GM12878 (cell line): ENCODE data around the gene U2AF2. TPM values are rescaled to one million over a fixed set of nuclear protein-coding genes. Genes with fewer than 3 reads are reported as not detected.

ENCODE experiments used
- BHLHE40 ChIP-seq, 2 experiments: fragments of 450-650 bp in 1 of 2; IDR thresholded peaks; 2 replicates each; pipeline ENCODE4 v1.6.1; 2011 to 2017; ENCODE audit warnings: low read depth in 2 of 2, borderline replicate concordance in 1 of 2, improper control_type of control experiment in 1 of 2, low read length in 1 of 2, mild to moderate bottlenecking in 1 of 2
- CBX3 ChIP-seq: fragments of 200-600 bp; sonication (generic); IDR thresholded peaks from 2 replicates; pipeline ENCODE4 v1.6.1; 2016; ENCODE audit warnings: low read depth, borderline replicate concordance
- CBX5 ChIP-seq: sonication (generic); IDR thresholded peaks from 2 replicates; pipeline ENCODE4 v1.6.1; 2016; ENCODE audit warnings: low read depth, moderate library complexity, mild to moderate bottlenecking, inconsistent platforms
- ETV6 ChIP-seq, 2 experiments: fragments of 450-650 bp in 1 of 2; IDR thresholded peaks in 1 of 2; conservative IDR thresholded peaks in 1 of 2; 2 replicates each; pipeline ENCODE4 v1.6.1; 2014; ENCODE audit warnings: antibody characterized with exemption in 1 of 2, borderline replicate concordance in 1 of 2, low read depth in 1 of 2, mild to moderate bottlenecking in 1 of 2, moderate library complexity in 1 of 2
- FOS ChIP-seq: IDR thresholded peaks from 3 replicates; pipeline ENCODE4 v1.6.1; 2011; ENCODE audit warnings: borderline replicate concordance; ENCODE audit not compliant: insufficient read length; ENCODE audit errors: extremely low read depth
- FOXK2 ChIP-seq: fragments of 450-650 bp; IDR thresholded peaks from 2 replicates; pipeline ENCODE4 v1.6.1; 2017; ENCODE audit warnings: mild to moderate bottlenecking, moderate library complexity
- KDM1A ChIP-seq: fragments of 200-600 bp; sonication (generic); IDR thresholded peaks from 2 replicates; pipeline ENCODE4 v1.6.1; 2016; ENCODE audit warnings: borderline replicate concordance
- MTA2 ChIP-seq: fragments of 450-650 bp; IDR thresholded peaks from 2 replicates; pipeline ENCODE4 v1.6.1; 2016; ENCODE audit warnings: low read depth, mild to moderate bottlenecking, moderate library complexity
- MTA3 ChIP-seq: IDR thresholded peaks from 2 replicates; pipeline ENCODE4 v1.6.1; 2012; ENCODE audit warnings: low read length, inconsistent platforms, borderline replicate concordance
- MXI1 ChIP-seq: fragments of 150-350 bp; IDR thresholded peaks from 2 replicates; pipeline ENCODE4 v1.6.1; 2011; ENCODE audit warnings: low read depth, mild to moderate bottlenecking, inconsistent platforms, low read length, improper control_type of control experiment
- NR2C1 ChIP-seq: fragments of 450-650 bp; IDR thresholded peaks from 2 replicates; pipeline ENCODE4 v1.6.1; 2017; ENCODE audit warnings: antibody characterized with exemption, mild to moderate bottlenecking, moderate library complexity
- PAX8 ChIP-seq: fragments of 450-650 bp; IDR thresholded peaks from 2 replicates; pipeline ENCODE4 v1.6.1; 2017; ENCODE audit warnings: mild to moderate bottlenecking, moderate library complexity
- RAD21 ChIP-seq: IDR thresholded peaks from 2 replicates; pipeline ENCODE4 v1.6.1; 2011; ENCODE audit warnings: mild to moderate bottlenecking, low read depth, low read length, moderate library complexity; ENCODE audit not compliant: insufficient read depth
- SIN3A ChIP-seq: IDR thresholded peaks from 2 replicates; pipeline ENCODE4 v1.6.1; 2012; ENCODE audit warnings: low read depth, low read length, improper control_type of control experiment
- SREBF1 ChIP-seq: IDR thresholded peaks from 2 replicates; pipeline ENCODE4 v1.6.1; 2012; ENCODE audit warnings: mild to moderate bottlenecking, low read length
- TARDBP ChIP-seq: IDR thresholded peaks from 2 replicates; pipeline ENCODE4 v1.6.1; 2016; ENCODE audit warnings: borderline replicate concordance
- TCF12 ChIP-seq: IDR thresholded peaks from 2 replicates; pipeline ENCODE4 v1.6.1; 2011; ENCODE audit warnings: low read depth, mild to moderate bottlenecking, low read length
- YY1 ChIP-seq: IDR thresholded peaks from 2 replicates; pipeline ENCODE4 v1.6.1; 2011; ENCODE audit warnings: low read depth, mild to moderate bottlenecking, low read length
- ZBED1 ChIP-seq: IDR thresholded peaks from 2 replicates; pipeline ENCODE4 v1.6.1; 2016; ENCODE audit warnings: borderline replicate concordance
- ZNF622 ChIP-seq: fragments of 450-650 bp; IDR thresholded peaks from 2 replicates; pipeline ENCODE4 v1.6.1; 2017; ENCODE audit warnings: mild to moderate bottlenecking, inconsistent platforms
- ZSCAN29 ChIP-seq: fragments of 450-650 bp; IDR thresholded peaks from 2 replicates; pipeline ENCODE4 v1.6.1; 2017; ENCODE audit warnings: mild to moderate bottlenecking, moderate library complexity
- polyA plus RNA-seq, 11 experiments: library from polyadenylated mRNA; depleted of rRNA in 4 of 11; unstranded in 6 of 11; stranded (reverse) in 5 of 11; fragments of >200 nt; fragmentation: Nextera tagmentation in 4 of 11; fragmentation: Illumina TruSeq in 1 of 11; extraction: Ambion mirVana in 4 of 11; extraction: Trizol in 1 of 11; gene quantifications; 1 replicate in 1 of 11; 2 replicates in 10 of 11; pipeline versions ENCODE4 v1.2.1 to v1.2.3, GENCODE V29; 2011 to 2016; ENCODE audit warnings: inconsistent platforms in 2 of 11, missing spikeins in 2 of 11, low read depth in 1 of 11
- total RNA-seq, 4 experiments: library from RNA; depleted of rRNA in 3 of 4; stranded (reverse); fragments of >200 nt in 3 of 4; fragmentation: Illumina TruSeq in 1 of 4; extraction: Trizol in 1 of 4; gene quantifications; 2 replicates each; pipeline versions ENCODE4 v1.2.1 to v1.2.3, GENCODE V29; 2013 to 2021
- TF ChIP-seq, protein P1 (sequence below): IDR thresholded peaks from 2 replicates; pipeline ENCODE4 v1.6.1; 2011; ENCODE audit warnings: mild to moderate bottlenecking, low read depth, low read length, moderate library complexity; ENCODE audit not compliant: insufficient replicate concordance
- TF ChIP-seq, protein P2 (sequence below): fragments of 450-650 bp; IDR thresholded peaks from 2 replicates; pipeline ENCODE4 v1.6.1; 2016; ENCODE audit warnings: mild to moderate bottlenecking, moderate library complexity, borderline replicate concordance
- TF ChIP-seq, protein P3 (sequence below), 3 experiments: IDR thresholded peaks in 2 of 3; conservative IDR thresholded peaks in 1 of 3; 2 replicates each; pipeline ENCODE4 v1.5.1; 2011; ENCODE audit warnings: low read depth in 3 of 3, low read length in 3 of 3, mild to moderate bottlenecking in 3 of 3, control low read depth in 2 of 3, moderate library complexity in 2 of 3, inconsistent platforms in 1 of 3, mixed read lengths in 1 of 3; ENCODE audit not compliant: control insufficient read depth in 2 of 3, insufficient read depth in 1 of 3; ENCODE audit errors: extremely low read depth in 1 of 3

The U2AF2 gene
- total and polyA plus RNA-seq, 10 of the 15 experiments (the other 5 are each of a cell fraction or from before 2014, with no cell fraction given): 3.0 to 338 (median 130) TPM

DNA sequence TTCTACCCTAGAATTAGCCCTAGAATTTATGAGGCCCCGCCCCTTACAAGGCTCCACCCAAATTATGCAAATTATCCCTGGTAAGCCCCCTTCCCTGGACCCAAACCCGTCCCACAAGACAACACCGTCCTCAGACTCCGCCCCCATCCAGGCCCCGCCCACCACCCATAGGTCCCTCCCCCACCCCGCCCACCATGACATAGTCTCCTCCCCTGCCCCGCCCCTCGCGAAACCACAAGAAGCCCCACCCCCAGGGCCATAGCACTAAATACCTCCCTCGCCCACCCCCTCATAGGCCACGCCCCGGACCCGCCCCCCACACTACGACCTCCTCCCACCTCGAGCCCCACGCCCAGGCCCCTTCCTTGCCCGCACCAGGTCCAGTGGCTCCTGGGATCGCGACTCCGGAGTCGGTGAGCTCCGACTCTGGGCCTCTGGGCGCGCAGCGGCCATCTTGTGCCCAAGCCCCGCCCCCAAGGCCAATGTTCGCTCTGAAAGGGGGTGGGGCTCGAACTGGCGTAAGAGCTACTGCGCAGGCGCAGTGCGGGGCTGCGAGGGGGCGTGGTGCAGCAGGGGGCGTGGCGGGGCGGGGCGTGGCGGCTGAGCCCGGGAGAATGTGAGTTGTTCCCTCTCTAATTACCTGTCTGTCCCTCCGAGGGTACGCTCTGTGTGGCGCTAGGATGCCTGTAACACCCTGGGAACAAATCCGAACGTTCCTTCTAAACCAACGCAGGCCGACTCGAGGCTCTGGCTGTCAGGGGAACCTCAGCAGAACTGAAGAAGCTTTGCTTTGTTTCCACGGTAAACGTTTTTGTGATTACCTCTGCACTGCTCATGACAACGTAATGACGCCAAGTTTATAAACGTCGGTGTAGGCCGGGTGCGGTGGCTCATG is 30.5 kb upstream of the U2AF2 start, which contains the start of gene ZNF784 (continued):
- TF ChIP-seq ETV6 (conservative IDR thresholded peaks at IDR 0.05 in 1 of 2, IDR thresholded peaks at IDR 0.05 in 1 of 2; ENCODE audit: borderline replicate concordance in 1 of 2, low read depth in 1 of 2): no peak
- TF ChIP-seq, protein P1, sequence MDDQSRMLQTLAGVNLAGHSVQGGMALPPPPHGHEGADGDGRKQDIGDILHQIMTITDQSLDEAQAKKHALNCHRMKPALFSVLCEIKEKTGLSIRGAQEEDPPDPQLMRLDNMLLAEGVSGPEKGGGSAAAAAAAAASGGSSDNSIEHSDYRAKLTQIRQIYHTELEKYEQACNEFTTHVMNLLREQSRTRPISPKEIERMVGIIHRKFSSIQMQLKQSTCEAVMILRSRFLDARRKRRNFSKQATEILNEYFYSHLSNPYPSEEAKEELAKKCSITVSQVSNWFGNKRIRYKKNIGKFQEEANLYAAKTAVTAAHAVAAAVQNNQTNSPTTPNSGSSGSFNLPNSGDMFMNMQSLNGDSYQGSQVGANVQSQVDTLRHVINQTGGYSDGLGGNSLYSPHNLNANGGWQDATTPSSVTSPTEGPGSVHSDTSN: no peak
- no peak for TF ChIP-seq TARDBP
- TF ChIP-seq, protein P2, sequence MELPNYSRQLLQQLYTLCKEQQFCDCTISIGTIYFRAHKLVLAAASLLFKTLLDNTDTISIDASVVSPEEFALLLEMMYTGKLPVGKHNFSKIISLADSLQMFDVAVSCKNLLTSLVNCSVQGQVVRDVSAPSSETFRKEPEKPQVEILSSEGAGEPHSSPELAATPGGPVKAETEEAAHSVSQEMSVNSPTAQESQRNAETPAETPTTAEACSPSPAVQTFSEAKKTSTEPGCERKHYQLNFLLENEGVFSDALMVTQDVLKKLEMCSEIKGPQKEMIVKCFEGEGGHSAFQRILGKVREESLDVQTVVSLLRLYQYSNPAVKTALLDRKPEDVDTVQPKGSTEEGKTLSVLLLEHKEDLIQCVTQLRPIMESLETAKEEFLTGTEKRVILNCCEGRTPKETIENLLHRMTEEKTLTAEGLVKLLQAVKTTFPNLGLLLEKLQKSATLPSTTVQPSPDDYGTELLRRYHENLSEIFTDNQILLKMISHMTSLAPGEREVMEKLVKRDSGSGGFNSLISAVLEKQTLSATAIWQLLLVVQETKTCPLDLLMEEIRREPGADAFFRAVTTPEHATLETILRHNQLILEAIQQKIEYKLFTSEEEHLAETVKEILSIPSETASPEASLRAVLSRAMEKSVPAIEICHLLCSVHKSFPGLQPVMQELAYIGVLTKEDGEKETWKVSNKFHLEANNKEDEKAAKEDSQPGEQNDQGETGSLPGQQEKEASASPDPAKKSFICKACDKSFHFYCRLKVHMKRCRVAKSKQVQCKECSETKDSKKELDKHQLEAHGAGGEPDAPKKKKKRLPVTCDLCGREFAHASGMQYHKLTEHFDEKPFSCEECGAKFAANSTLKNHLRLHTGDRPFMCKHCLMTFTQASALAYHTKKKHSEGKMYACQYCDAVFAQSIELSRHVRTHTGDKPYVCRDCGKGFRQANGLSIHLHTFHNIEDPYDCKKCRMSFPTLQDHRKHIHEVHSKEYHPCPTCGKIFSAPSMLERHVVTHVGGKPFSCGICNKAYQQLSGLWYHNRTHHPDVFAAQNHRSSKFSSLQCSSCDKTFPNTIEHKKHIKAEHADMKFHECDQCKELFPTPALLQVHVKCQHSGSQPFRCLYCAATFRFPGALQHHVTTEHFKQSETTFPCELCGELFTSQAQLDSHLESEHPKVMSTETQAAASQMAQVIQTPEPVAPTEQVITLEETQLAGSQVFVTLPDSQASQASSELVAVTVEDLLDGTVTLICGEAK: no peak
- no peak for TF ChIP-seq TCF12
- TF ChIP-seq MTA2: no peak
- no peak for TF ChIP-seq ZSCAN29
- TF ChIP-seq, protein P3, sequence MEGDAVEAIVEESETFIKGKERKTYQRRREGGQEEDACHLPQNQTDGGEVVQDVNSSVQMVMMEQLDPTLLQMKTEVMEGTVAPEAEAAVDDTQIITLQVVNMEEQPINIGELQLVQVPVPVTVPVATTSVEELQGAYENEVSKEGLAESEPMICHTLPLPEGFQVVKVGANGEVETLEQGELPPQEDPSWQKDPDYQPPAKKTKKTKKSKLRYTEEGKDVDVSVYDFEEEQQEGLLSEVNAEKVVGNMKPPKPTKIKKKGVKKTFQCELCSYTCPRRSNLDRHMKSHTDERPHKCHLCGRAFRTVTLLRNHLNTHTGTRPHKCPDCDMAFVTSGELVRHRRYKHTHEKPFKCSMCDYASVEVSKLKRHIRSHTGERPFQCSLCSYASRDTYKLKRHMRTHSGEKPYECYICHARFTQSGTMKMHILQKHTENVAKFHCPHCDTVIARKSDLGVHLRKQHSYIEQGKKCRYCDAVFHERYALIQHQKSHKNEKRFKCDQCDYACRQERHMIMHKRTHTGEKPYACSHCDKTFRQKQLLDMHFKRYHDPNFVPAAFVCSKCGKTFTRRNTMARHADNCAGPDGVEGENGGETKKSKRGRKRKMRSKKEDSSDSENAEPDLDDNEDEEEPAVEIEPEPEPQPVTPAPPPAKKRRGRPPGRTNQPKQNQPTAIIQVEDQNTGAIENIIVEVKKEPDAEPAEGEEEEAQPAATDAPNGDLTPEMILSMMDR (IDR thresholded peaks at IDR 0.05 in 2 of 3, conservative IDR thresholded peaks at IDR 0.05 in 1 of 3; ENCODE audit: control insufficient read depth in 2 of 3, extremely low read depth in 1 of 3, insufficient read depth in 1 of 3, low read depth in 3 of 3, low read length in 3 of 3): no peak
- TF ChIP-seq FOXK2: no peak
- 0 out of 2 replicates have a peak, but pooled peaks have one; percentile 18 for TF ChIP-seq MXI1
- TF ChIP-seq FOS: no peak
- no peak for TF ChIP-seq MTA3
- TF ChIP-seq SIN3A: no peak
- no peak for TF ChIP-seq SREBF1
- TF ChIP-seq KDM1A: no peak
- TF ChIP-seq CBX3: no peak
- 0 out of 2 replicates have a peak, but pooled peaks have one; percentile 35 for TF ChIP-seq CBX5
- peak; percentile 97 for TF ChIP-seq YY1
- TF ChIP-seq ZNF622: no peak
- no peak for TF ChIP-seq PAX8
- TF ChIP-seq RAD21: no peak
- 0 out of 2 replicates have a peak, but pooled peaks have one; percentile 53 for TF ChIP-seq ZBED1
- no peak for TF ChIP-seq BHLHE40 (IDR thresholded peaks at IDR 0.05; ENCODE audit: borderline replicate concordance in 1 of 2, low read depth in 2 of 2, low read length in 1 of 2)
- no peak for TF ChIP-seq NR2C1
